DMS 273 treated with DMSO at 0.1 percent for 48 hours (cell line): ENCODE data around the gene FNDC1.
A peak's percentile ranks its signal among the peaks of the same experiment; 100 is the strongest.
"Not testable (repeated sequence)": the region's sequence is repeated elsewhere in the genome, so short reads cannot be mapped to it uniquely, and the experiment has no call there.

Experiments
- DNase-seq: peaks from one replicate; lab custom pipeline; 2025; lab: John Stamatoyannopoulos, UW

The FNDC1 gene

DNA sequence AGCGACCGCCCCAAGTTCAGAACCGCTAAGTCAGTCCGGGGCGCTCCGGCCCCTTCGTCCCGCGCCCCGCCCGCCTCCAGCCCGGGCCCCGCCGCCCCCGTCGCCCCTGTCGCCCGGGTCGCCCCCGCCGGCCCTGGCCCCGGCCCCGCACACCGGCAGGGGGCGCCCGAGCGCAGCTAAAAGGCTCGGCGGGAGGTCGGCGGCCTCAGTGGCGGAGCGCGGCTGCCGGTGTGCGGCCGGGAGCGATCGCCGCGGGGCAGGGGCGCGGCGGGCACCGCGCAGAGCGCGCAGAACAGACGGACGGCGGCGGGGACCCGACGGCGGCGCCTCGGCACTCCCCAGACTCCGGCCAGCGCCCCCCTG is at the start of gene FNDC1:
TSS of gene FNDC1 (plus strand) at position 208 of the 363 bp plus-strand sequence. CDS start 197 bp downstream, outside the sequence.
- DNase-seq, result no peak

DNA sequence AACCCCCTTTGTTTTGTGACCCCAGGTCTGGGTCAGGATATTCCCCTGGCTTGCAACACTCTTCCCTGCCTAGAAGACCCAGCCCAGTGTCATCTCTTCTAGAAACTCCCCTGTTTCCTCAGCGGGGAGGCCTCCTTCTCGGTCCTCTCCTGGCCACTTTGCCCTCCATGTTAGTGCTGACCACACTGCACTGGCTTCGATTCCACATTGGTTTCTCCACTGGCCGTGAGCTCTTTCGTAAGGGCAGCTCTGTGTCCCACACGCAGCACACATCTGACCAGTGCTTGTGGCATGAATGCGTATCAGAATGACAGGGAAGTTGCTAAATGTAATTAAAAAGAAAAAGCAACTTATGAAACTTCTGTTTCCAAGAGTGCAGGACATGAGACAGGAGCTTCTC is 49.4 kb upstream of the FNDC1 start:
- no peak for DNase-seq

DNA sequence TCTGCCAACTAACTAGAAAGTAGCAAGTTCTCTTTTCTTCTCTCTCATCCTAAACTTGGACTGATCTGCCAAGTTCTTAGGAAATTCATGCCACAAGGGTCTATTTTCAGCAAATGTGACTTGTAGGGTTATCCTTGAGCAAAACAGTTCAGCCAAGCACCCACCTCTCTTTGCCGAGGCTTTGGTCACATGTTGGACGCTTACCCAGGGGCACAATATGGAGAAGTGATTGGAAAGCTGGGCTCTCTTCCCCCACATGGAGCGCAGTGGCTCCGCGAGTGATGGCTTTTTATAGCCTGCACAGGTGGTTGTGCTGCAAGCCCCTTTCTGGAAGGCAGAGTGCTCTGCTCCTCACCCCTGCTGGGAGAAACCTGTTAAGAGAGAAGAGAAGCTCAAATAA is 47.7 kb upstream of the FNDC1 start:
- DNase-seq, result no peak

DNA sequence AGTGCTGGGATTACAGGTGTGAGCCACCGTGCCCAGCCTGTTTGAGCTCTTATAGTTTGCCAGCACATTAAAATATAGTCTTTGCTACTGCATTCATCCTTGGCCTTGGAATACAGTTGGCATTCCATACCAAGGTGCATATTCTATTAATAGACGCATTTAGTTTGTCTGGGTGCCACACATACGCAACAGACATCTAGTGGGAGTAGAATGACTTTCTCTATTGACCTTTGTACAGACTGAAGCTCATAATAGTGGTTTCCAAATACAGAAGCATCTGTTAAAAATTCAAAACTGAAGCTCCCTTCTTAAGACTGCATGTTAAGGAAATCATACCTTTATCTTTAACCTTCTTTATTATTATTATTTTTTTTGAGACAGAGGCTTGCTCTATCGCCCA is 46.7 kb upstream of the FNDC1 start:
- DNase-seq, result no peak

DNA sequence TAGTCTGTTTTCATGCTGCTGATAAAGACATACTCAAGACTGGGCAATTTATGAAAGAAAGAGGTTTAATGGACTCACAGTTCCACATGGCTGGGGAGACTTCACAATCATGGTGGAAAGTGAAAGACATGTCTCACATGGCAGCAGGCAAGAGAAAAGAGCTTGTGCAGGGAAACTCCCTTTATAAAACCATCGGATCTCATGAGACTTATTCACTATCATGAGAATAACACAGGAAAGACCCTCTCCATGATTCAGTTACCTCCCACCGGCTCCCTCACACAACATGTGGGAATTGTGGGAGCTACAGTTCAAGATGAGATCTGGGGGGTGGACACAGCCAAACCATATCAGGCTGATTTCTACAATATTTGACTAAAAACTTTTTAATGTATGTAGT is 45.4 kb upstream of the FNDC1 start:
- DNase-seq, result not testable (repeated sequence)

DNA sequence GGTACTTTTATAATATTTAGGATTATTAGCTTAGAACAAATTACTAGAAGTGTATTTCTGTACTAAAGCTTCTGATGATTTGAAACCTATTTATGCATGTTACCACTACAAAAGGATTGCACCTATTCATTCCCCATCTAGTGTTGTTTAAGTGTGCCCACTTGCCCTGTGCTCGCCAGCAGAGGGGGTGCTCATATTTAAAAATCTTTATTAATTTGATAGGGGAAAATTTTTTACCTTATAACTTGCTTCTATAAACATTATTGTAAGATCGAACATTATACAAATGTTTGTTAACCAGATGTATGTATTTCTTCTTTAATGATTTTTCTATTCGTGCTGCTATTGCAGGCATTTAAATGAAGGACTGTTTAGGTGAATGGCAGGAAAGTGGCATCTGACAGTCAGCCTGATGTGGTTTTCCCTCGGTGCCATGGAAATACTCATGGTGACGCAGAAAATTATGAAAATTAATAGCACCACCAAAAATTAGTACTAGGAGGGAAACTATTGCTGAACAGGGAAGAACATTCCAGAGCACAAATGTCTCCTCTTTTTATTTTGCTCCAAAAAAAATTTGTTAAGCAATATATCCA is 44.1 kb upstream of the FNDC1 start:
- no peak for DNase-seq

DNA sequence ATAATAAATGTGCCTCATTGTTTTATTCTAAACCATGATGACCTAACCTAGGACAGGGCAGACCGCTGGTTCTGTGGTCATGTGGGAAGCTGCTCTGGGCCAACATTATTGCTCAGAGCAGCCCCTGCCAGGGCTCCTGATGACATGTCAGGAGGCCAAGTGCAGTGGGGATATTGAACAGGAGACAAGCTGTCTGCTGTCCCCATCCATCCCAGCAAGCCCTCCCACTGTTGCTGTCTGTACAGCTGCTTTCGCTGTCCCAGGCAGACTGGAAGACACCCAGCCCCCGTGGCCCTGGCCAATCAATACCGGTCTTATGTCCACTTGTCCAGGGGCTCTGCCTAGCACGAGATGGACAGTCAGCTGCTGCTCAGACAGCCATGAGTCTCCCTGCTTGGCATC is 43.2 kb upstream of the FNDC1 start:
- no peak for DNase-seq

DNA sequence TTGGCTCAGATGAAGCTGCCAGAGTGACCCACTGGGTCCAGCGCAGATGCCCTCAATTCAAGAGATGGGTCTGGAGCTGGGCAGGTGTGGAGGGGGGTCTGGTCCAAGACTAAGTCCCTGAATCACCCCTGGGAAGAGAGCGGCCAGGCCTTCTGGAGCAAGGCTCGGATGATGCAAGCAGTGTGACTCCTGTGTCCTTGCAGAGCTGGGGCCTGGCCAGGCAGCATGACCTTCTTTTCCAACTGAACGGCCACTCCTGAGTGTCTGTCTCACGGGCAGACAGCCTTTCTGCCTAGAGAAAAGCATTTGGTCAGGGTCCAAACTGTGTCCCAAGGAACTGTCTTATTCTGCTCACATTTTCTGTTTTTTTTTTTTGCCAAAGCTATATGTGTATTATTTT is 42.6 kb upstream of the FNDC1 start:
- no peak for DNase-seq

DNA sequence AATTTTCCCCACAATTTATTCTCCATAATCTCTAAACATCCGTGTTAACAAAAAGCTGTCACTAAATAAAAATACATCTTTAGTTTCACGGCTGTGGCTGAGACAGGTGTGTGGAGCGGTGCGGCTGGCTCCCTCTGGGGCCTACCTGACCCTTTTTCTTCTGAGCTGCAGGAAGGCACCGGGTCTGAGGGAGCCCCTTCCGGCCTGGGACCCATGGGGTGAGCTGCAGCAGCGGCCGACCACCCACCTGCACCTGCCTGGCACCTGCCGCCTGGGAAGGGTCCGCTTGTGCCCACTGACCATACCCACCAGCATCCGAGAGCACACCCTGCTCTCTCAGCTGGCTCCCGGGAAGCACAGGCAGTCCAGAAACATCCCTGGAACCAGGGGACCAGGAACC is 41.5 kb upstream of the FNDC1 start:
- DNase-seq, result no peak

DNA sequence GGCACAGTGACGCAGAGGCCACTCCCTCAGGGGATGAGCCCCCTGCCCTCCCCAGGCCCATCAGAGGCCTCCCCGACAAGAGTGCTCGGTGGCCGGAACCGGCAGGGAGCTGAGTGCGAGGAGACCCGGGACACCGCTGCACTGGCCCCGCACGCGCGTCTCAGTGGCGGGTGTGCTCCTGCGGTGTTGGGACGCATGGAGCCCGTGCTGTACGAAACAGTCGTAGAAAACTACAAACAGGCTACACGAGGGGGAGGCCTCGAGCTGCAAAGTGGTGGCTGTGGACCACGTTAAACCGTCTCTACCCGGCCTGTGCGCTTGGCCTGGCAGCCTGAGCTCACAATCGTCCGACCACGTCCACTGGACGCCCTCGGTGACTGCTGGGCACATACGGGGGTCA is 40.2 kb upstream of the FNDC1 start:
- DNase-seq, result no peak

DNA sequence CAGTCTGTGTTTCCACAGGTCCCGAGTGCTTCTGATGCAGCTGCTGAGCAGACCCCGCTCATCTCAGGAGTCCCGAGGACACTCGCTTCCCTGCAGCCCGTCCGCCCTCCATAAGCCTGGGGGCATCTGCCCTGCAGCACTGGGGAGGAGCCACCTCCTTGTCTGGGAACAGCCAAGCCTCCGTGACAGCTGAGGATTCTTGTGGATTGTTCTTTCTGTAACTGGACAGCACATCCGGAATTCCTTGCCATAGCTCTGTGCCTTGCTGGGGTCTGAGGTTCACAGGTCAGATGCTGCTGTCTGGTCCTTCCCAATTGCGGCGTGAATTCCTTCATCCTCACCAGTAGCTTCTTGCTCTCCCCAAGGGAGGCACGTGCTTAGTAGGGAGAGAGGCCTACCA is 38.4 kb upstream of the FNDC1 start:
- DNase-seq, result no peak

DNA sequence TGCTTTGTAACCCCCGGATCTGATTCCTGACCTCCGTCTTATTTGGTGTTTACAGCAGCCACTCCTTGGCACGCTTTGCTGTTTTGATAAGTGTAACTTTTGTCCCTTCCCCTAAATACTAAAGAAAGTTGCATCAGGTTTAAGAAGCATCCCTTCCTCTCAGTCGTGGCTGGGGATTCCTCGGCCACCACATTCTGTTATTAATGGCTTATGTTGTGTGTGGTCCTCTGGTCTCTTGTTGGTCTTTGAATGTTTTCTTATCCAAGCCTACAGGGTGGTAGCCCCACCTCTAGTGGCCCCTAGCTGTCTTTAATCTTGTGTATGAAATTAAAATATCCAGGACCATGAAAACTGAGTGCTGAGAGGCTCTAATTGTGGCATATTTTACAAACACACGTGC is 37.5 kb upstream of the FNDC1 start:
- no peak for DNase-seq

DNA sequence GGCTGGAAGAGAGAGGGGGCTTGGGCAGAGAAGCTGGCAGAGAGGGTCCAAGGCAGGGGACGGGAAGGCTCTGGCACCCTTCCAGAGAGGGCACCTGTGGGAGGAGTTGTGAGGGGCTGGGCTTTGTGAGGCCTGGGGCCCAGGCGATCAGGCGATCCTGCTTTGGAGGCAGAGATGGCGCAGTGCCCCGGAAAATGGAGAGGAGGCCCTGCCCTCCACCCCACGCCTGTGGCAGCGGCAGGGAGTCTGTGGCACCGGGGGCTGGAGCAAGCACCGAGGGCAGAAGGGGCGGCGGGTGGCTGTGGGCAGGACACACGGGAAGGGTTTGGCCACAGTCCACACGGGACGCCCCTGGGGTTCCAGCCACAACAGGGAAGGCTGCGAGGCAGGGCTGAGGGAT is 36.5 kb upstream of the FNDC1 start:
- DNase-seq, result no peak

DNA sequence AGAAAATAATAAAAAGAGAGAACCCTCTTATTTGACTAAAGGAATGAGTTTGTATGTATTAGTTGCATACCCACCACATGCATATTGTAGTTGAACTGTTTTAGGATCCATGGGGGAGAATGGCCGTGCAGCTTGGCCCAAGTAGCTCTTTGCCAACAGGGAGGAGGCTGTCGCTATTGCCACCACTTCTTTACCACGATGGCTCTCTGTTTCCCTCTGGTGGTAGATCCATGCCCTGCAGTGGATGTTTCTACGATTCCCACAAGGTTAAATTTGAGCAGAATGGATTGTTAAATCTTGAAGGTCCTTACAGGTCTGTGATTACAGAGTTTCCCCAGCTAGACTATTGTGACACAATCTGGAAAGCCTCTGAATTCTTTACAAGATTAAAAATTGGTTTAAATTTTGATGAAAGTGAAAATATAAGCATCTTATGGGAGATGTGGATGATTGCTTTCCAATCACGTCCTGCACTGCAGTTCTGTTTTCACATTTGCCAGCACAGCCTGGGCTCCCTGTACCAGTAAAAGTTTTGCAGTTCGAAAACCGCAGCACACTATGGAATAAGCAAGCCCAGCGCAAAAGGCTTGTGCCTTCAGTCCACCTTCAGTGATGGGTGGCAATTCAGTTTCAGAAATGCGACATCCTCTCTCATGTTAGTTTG is 34.4 kb upstream of the FNDC1 start:
- DNase-seq, result peak; percentile 24

DNA sequence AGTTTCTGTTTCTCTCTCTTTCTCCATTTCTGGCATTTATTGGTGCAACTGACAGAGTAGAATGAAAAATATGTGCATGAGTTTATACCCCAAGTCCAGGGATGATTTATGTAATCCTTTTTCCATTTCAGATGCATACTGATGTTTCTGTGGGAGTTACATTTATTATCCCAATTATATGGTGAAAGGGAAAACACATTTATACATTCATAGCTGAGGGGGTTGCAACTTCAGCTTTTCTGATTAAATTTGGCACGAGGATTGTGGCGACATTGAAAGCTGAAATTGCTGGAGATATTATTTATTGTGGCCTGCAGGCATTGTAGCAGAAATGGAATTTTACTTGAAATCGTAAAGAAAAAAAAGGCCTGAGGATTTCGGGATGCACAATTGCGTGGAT is 31.5 kb upstream of the FNDC1 start:
- no peak for DNase-seq

DNA sequence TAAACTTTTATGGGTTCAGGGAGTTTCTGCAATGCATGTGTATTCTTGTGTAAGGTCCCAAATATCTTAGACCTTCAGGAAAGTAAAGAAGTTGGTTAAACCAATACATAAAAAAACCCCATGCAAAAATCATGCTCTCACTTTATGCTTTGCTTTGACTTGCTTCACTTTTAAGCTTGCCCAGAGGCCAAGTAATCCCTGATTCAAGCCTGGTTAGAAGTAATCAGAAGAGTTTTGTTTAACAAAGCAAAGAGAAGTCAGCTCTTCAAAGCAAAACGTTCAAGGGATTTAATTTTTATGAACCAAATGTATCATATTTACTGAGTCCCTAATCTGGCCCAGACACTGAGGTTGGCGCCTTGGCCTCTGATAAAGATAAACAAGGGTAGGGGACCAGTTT is 26.7 kb upstream of the FNDC1 start:
- DNase-seq, result no peak

DNA sequence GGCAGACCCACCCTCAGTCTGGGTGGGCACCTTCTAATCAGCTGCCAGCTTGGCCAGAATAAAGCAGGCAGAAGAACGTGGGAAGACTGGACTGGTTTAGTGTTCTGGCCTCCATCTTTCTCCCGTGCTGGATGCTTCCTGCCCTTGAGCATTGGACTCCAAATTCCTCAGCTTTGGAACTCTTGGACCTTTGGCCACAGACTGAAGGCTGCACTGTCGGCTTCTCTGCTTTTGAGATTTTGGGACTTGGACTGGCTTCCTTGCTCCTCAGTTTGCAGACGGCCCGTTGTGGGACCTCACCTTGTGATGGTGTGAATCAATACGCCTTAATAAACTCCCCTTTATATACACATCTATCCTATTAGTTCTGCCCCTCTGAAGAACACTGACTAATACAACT is 20.6 kb upstream of the FNDC1 start:
- DNase-seq, result no peak

DNA sequence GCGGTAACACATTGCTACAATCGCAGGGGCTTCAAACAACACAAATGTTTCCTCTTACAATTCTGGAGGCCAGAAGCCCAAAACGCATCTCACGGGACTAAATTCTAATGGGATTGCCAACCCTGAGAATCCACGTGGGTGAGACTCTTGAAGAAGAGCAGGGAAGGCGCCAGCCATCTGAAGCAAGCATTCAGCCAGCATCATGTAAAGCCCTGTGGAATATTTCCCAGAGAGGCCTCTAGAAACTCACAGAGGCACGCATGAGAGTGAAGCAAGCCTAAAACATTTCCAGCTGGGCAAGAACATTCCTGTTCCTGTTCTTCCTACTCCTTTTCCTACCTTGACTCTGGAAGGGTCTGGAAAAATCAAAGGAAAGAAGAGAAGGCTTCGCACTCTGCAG is 19.6 kb upstream of the FNDC1 start:
- no peak for DNase-seq

DNA sequence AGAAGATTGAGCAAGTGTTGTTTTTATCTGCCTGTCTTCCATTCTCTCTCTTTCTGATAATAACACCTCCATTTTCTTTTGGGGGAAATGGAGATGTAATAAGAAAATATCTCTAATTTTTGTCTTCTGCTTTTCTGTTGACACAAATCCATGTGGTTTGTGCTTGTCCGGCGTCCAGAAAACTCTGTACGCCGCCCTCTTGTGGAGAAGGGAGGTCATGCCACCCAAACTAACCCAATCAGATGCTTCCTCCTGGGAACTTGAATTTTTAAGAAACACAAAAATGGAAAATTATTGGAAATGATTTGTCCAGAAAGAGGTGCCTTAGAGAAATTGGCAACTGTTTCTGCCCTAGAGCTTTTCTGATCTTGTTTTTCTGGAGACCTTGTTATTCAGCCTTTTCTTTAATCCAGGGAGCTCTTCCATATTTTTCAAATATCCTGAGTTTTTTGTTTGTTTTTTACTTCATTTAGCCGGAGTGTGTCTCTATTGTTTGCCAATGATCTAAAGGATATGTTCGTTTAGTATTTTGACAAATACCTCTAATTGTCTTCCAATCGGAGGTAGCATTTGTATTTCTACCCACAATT is 17.8 kb upstream of the FNDC1 start:
- no peak for DNase-seq

DNA sequence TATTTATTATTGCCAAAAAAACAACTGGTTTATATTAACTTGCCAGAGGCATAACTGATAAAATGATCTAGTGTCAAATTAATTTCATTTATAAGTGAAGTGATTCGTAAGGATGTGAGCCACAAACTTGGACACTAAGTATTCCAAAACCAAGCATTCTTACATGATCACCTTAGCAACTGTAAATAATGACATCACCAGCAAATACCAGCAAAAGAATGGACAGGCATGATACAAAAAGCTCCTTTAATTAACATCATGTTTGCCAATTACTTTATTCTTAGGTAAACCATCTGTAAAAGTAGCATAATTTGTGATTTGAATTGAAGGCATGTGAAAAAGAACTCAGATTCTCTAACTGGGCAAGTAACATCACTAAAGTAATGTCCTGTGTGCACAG is 17.2 kb upstream of the FNDC1 start:
- DNase-seq, result no peak

DNA sequence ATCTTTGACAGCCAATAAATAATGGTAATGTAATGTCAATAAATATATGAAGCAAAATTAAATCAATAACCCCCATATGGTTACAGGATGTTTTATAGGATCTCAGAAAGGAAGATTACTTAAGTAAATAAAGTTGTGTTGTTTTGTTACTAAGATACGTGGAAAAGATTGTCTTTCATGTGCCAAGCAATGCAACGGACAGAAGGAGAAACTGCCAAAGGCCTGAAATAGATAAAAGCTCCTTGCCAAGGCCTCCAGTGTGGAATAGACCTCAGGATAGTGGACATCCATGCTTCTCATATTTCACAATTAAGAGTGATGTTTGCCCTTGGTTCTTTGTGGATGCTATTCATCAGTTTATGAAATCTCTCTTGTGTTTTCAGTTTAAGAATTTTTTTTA is 16.4 kb upstream of the FNDC1 start:
- no peak for DNase-seq

DNA sequence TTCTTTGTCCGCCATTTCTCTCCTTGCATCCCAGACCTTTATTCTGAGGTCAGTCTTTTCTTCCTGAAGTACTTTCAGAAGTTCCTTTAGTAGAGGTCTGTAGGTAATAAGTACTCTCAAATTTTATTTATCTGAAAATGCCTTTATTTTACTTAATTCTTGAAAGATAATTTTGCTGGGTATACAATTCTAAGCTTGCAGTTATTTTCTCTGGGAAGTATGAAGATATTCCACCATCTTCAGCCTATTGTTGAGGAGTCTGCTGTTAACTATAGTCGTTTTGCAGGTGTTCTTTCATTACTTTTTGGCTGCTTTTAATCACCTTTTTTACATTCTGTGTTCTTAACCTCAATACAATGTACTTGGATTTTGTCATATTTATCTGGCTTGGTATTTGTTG is 13.5 kb upstream of the FNDC1 start:
- no peak for DNase-seq

DNA sequence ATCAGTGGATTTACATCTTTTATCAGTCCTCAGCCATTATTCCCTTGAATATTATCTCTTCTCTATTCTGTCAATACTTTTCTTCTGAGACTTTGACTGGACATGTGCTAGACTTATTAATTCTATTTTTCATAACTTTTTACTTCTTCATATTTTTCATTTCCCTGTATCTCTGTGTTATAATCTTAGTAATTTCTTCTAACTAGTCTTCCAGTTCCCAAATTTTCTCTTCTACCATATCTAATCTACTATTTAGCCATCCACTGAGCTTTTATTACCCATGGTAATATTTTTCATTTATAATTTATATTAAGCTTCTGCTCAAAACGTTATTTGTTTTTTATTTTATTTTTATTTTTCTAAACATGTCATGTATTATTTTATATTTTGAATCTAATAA is 13.1 kb upstream of the FNDC1 start:
- DNase-seq, result no peak

DNA sequence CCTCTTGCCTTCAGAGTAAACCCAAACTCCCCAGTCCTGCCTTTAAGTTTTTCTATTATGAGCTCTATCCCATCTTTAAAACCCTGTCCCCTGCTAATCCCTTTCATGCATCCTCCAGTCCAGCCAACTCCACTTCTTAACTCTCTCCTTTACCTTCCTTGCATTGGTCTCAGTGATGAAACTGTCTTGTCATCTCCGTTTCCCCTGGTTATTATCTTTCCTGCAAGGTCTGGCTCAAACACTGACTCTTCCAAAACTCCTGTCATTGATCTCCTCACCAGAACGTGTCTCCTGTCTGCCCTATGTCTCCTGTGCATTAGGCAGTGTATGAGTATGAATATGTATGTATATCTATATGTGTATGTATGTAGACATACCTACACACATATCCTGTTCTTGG is 11.8 kb upstream of the FNDC1 start:
- no peak for DNase-seq
